ELR (cell line): ENCODE data around the gene ARHGAP22.
A peak's percentile ranks its signal among the peaks of the same experiment; 100 is the strongest.

Experiments used
- DNase-seq: peaks from one replicate; pipeline ENCODE4 v3.0.0-alpha.2; 2015; ENCODE audit warnings: low read depth

ARHGAP22 gene

GRCh38 chr10:48477616-48478015 lies 127.3 kb downstream of the ARHGAP22 start:
- no peak for DNase-seq

GRCh38 chr10:48477141-48477540 lies 127.7 kb downstream of the ARHGAP22 start:
- no peak for DNase-seq

DNA sequence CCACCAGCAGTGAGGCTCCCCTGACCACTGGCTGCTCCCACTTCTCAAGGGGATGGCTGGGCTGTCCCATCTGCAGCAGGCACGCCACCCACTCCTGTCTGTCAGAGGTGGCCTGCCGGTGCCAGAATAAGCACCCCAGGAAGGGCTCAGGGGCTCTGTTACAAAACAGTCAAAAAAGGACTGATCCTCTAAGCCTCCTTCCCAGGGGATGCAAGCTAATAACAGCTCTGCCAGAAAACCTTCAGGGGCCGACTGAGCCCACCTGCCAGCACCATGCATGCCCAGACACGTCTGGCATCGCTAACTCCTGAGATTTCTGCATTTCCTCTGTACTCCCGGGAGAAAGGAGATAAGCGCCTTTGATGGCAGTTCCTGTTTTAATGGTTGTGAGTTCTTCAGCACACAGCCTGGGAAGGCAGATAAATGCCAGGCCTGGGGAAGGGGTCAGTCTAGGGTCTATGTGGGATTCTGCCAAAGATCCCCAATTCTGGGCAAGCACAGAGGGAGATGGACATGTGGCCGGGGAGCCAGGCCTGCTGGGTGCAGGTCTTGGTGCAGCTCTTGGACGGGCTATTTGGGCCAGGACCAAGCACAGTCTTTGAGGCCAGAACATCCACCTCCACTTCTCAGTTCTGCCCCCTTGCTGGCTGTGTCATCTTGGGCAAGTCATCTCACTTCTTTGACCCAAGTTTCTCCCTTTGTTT lies 128.4 kb downstream of the ARHGAP22 start:
- no peak for DNase-seq

GRCh38 chr10:48475943-48476278 lies 129.0 kb downstream of the ARHGAP22 start:
- no peak for DNase-seq

- DNase-seq: no peak
These were observed 130.0 kb downstream of the ARHGAP22 start for GRCh38 chr10:48474765-48475365.

DNA sequence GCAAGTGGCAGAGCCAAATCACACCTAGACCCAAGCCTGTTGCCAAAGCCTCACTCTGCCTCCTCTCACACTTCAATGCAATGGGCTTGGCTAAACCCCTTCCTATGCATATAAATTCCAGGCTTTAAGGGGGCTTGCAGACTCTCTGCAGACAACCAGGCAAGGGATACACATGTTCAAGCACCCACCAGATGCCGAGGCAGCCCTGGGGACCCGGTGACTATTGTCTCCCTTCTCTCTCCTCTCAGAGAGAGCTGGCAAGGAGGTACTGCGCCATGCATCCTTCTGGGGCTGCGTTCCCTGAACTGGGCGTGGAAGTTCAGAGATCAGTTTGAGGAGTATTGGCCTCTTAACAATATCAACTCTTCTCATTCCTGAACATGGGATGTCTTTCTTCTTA lies 131.2 kb downstream of the ARHGAP22 start:
- DNase-seq: no peak

DNA sequence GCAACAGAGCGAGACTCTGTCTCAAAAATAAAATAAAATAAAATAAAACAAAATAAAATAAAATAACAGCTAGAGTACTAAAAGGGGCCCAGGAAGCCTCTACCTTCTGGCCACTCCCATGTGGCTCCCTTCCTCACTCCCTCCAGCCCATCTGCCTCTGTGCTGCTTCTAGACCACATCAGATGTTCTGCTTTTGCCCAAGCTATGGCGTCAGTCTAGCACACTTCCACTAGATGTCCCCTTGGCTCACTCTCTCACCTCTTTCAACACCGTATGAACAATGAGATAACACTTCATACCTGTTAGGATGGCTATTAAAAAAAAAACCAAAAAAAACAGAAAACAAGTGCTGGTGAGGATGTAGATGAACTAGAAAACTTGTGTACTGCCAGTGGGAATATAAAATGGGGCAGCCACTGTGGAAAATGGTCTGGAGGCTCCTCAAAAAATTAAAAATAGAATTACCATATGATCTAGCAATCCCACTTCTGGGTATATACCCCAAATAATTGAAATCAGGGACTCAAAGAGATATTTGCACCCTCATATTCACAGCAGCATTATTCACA lies 132.3 kb downstream of the ARHGAP22 start:
- no peak for DNase-seq

- DNase-seq: peak; percentile 59
These were observed 133.7 kb downstream of the ARHGAP22 start for GRCh38 chr10:48470893-48471805.

DNA sequence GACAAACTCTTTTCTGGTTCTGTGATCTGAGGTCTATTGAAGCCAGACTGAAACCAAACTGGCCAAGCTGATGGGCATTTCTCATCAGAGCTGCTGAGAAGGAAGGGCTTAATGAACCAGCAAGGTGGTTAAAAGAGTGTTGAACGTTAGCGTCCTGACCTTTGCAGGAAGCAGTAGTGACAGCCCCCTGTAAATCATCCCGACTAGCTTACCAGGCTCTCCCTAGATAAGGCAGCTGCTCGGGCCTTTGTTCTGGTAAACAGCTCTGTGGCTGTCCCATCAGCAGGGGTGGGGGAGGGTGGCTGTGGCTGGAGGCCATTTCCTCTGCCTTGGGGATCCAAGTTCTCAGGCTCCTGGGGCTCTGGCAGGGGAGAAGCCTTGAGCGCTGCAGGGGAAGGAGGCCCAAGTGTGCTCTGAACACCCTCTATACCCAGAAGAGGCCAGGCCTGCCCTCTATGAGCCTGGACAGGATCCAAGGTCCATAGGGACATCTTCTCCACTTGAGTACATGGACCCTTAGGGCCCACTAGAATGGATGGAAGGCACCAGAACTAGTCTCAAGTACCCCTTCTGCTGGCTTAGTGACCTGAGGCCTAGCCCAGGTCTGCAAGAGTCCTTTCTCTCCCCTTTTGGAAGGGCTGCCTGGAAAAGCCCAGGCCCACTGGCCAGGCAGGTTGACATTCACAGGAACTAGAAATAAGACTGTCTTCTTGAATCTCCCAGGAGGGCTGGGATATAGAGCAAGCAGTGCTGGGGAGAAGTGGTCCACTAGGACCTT lies 134.6 kb downstream of the ARHGAP22 start:
- DNase-seq: no peak

DNA sequence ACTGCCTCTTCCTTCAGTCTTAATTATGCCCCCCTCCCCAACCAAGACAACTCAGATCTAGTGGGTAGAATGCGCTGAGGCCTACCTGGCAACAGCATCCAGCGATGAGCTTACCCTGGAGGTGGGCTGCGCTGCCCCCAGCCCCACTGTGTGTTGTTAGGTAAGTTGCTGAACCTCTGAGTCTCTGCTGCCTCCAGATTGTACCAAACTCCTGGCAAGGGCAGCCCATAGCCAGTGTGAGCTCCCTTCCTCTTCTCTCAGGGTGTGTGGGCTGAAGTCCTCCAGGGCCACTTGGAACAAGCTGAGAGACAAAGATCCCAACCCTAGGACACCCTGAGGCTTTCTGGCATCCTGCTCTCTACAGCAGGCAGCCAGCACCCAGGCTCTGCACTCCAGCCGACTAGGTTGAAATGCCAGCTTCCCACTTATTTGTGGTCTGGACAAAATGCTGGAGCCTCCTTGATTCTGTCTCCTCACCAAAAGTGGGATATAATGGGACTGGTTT lies 135.3 kb downstream of the ARHGAP22 start:
- DNase-seq: no peak

GRCh38 chr10:48468866-48469511 lies 135.9 kb downstream of the ARHGAP22 start:
- DNase-seq: no peak

GRCh38 chr10:48468130-48468790 lies 136.6 kb downstream of the ARHGAP22 start:
- no peak for DNase-seq

GRCh38 chr10:48467669-48468068 lies 137.2 kb downstream of the ARHGAP22 start:
- DNase-seq: no peak

GRCh38 chr10:48466611-48467240 lies 138.1 kb downstream of the ARHGAP22 start:
- DNase-seq: no peak

- DNase-seq: no peak
These were observed 138.9 kb downstream of the ARHGAP22 start for GRCh38 chr10:48465860-48466521.

DNA sequence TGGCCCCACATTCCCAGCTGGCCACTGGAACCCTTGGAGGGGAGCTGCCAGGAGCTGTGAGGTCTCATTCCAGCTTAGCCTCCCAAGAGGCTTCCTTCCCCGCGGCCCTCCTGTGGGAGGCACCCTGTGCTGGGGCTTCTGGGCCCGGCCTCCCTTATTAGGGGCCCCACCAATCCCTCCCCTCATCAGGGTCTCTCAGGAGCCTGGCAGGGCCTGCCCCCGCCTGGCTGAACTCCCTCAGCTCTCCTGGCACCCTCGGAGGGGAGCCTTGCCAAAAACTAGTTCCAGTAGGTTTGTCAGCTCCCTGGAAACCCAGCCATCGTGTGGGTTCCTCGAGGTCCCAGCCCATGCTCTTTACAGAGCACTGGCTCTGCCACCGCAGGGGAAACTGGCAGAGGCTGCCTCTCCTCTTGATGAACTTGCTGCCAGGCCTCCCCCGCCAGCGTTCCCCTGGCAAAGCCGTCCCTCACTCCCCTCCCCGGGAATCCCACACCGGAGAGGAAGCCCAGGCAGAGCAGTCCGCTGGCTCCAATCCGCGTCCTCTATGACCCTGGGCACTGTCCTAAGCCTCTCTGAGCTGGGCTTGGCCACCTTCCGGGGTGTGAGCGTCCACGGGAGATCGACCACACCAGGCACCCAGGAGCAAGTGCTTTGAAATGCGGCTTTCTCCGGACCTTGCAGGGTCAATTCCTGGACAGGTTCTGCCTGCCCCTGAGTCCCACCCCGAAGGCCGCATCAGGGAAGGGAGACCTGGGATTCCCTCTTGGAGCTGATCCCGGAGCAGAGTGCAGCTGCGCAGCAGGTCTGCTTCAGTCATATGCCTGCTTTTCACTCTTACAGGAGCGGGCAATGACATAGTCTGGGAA lies 139.8 kb downstream of the ARHGAP22 start:
- no peak for DNase-seq

- DNase-seq: no peak
These were observed 140.6 kb downstream of the ARHGAP22 start for GRCh38 chr10:48464121-48464870.
